IMR-90 (cell line): ENCODE measurements around the gene STK33. TPM values are rescaled to one million over a fixed set of nuclear protein-coding genes. Genes with fewer than 3 reads are reported as not detected.

Experiments
- ATAC-seq: fragments of 200-7000 bp; cut with Tn5 transposase; 2 replicates; pipeline ENCODE4 v1.9.1; 2020; ENCODE audit warnings: low read depth, mild to moderate bottlenecking, moderate library complexity
- BruUV-seq: library from RNA; stranded (reverse); fragments of 400-500 nt; replicated peaks from 2 replicates; lab custom pipeline; 2021; lab: Mats Ljungman, UMichigan
- CTCF ChIA-PET: fragments of 300-600 bp; formaldehyde crosslinking; extraction: SDS; loops from one replicate; lab custom pipeline; 2021; ENCODE audit warnings: antibody characterized with exemption; lab: Yijun Ruan, JAX
- POLR2A ChIA-PET: fragments of 300-600 bp; sonication (Branson Sonifier 250); formaldehyde crosslinking; loops from one replicate; lab custom pipeline; 2022; ENCODE audit warnings: antibody characterized with exemption; ENCODE audit not compliant: unreplicated experiment; lab: Charles Lee
- DNase-seq: peaks from one replicate; pipeline ENCODE4 v3.0.0; 2013
- H2AFZ ChIP-seq: replicated peaks from 2 replicates; pipeline ENCODE3; 2013; ENCODE audit warnings: low read length, mild to moderate bottlenecking; ENCODE audit not compliant: poor library complexity
- H2AK5ac ChIP-seq: 2 replicates; pipeline ENCODE4 v1.6.1; 2013; ENCODE audit warnings: low read depth, low read length, inconsistent platforms
- H2AK9ac ChIP-seq: replicated peaks from 2 replicates; pipeline ENCODE3; 2013; ENCODE audit warnings: mild to moderate bottlenecking, low read depth, low read length, moderate library complexity; ENCODE audit not compliant: poor library complexity
- H2BK120ac ChIP-seq: 2 replicates; pipeline ENCODE4 v1.6.1; 2013; ENCODE audit warnings: low read depth, low read length, inconsistent platforms
- H2BK15ac ChIP-seq: 3 replicates; pipeline ENCODE4 v1.6.1; 2013; ENCODE audit warnings: low read depth, low read length, inconsistent platforms
- H2BK20ac ChIP-seq: 2 replicates; pipeline ENCODE4 v1.6.1; 2013; ENCODE audit warnings: low read depth, mild to moderate bottlenecking, inconsistent platforms, low read length, moderate library complexity
- H2BK5ac ChIP-seq: 2 replicates; pipeline ENCODE4 v1.6.1; 2013; ENCODE audit warnings: mild to moderate bottlenecking, low read depth, low read length, inconsistent platforms; ENCODE audit not compliant: poor library complexity, severe bottlenecking
- H3K14ac ChIP-seq: replicated peaks from 2 replicates; pipeline ENCODE4 v1.6.1; 2013; ENCODE audit warnings: low read depth, low read length, inconsistent platforms
- H3K18ac ChIP-seq: 2 replicates; pipeline ENCODE4 v1.6.1; 2013; ENCODE audit warnings: low read depth, low read length, control low read depth
- H3K23ac ChIP-seq: 2 replicates; pipeline ENCODE4 v1.6.1; 2013; ENCODE audit warnings: low read depth, low read length, inconsistent platforms
- H3K27ac ChIP-seq: 2 replicates; pipeline ENCODE4 v1.5.1; 2013; ENCODE audit warnings: mild to moderate bottlenecking, control low read depth, low read length; ENCODE audit not compliant: insufficient read depth
- H3K27me3 ChIP-seq: 2 replicates; pipeline ENCODE4 v1.6.1; 2013; ENCODE audit warnings: low read length; ENCODE audit not compliant: control insufficient read depth, insufficient read depth
- H3K36me3 ChIP-seq: 2 replicates; pipeline ENCODE4 v1.6.1; 2013; ENCODE audit warnings: low read length, mixed read lengths; ENCODE audit not compliant: control insufficient read depth, insufficient read depth
- H3K4ac ChIP-seq: 2 replicates; pipeline ENCODE4 v1.6.1; 2013; ENCODE audit warnings: low read depth, low read length, inconsistent platforms
- H3K4me1 ChIP-seq: 2 replicates; pipeline ENCODE4 v1.6.1; 2013; ENCODE audit warnings: low read length, mixed read lengths; ENCODE audit not compliant: control insufficient read depth, insufficient read depth
- H3K4me2 ChIP-seq: 2 replicates; pipeline ENCODE4 v1.6.1; 2013; ENCODE audit warnings: low read depth, mild to moderate bottlenecking, control low read depth, low read length, moderate library complexity
- H3K4me3 ChIP-seq: 2 replicates; pipeline ENCODE4 v1.5.1; 2013; ENCODE audit warnings: low read depth, mild to moderate bottlenecking, control low read depth, low read length, moderate library complexity; ENCODE audit not compliant: insufficient read depth
- H3K56ac ChIP-seq: 2 replicates; pipeline ENCODE4 v1.6.1; 2013; ENCODE audit warnings: low read length, inconsistent platforms; ENCODE audit not compliant: insufficient read depth; ENCODE audit errors: extremely low read depth
- H3K79me1 ChIP-seq, 2 experiments: 2 replicates each; pipeline ENCODE4 v1.6.1; 2013; ENCODE audit warnings: low read length in 2 of 2, inconsistent platforms in 1 of 2, low read depth in 1 of 2
- H3K9ac ChIP-seq: 2 replicates; pipeline ENCODE4 v1.6.1; 2013; ENCODE audit warnings: low read depth, low read length, control low read depth
- H3K9me1 ChIP-seq: 2 replicates; pipeline ENCODE4 v1.6.1; 2013; ENCODE audit warnings: low read length, inconsistent platforms; ENCODE audit not compliant: insufficient read depth
- H3K9me3 ChIP-seq: 2 replicates; pipeline ENCODE4 v1.6.1; 2013; ENCODE audit warnings: low read length; ENCODE audit not compliant: control insufficient read depth, insufficient read depth
- H4K20me1 ChIP-seq: 2 replicates; pipeline ENCODE4 v1.6.1; 2013; ENCODE audit warnings: low read length, inconsistent platforms; ENCODE audit not compliant: insufficient read depth
- H4K5ac ChIP-seq: 2 replicates; pipeline ENCODE4 v1.6.1; 2013; ENCODE audit warnings: mild to moderate bottlenecking, low read depth, low read length, control low read depth
- H4K8ac ChIP-seq, 2 experiments: 2 replicates each; pipeline ENCODE4 v1.6.1; 2013; ENCODE audit warnings: low read depth in 2 of 2, low read length in 2 of 2, control low read depth in 1 of 2, inconsistent platforms in 1 of 2
- H4K91ac ChIP-seq: 2 replicates; pipeline ENCODE4 v1.6.1; 2013; ENCODE audit warnings: low read depth, low read length, inconsistent platforms; ENCODE audit not compliant: insufficient read depth
- CEBPB ChIP-seq: IDR thresholded peaks from 2 replicates; pipeline ENCODE4 v1.6.1; 2012; ENCODE audit warnings: low read depth, low read length, improper control_type of control experiment
- CHD1 ChIP-seq: IDR thresholded peaks from 2 replicates; pipeline ENCODE4 v1.6.1; 2012; ENCODE audit warnings: low read depth, low read length, improper control_type of control experiment
- MAFK ChIP-seq: IDR thresholded peaks from 2 replicates; pipeline ENCODE4 v1.6.1; 2012; ENCODE audit warnings: low read depth, low read length, improper control_type of control experiment
- MAZ ChIP-seq: IDR thresholded peaks from 2 replicates; pipeline ENCODE4 v1.6.1; 2012; ENCODE audit warnings: low read depth, mild to moderate bottlenecking, low read length, improper control_type of control experiment, moderate library complexity, borderline replicate concordance
- NFE2L2 ChIP-seq: fragments of 150-350 bp; IDR thresholded peaks from 2 replicates; pipeline ENCODE4 v1.6.1; 2016; ENCODE audit warnings: low read depth, mild to moderate bottlenecking, low read length
- RAD21 ChIP-seq: IDR thresholded peaks from 2 replicates; pipeline ENCODE4 v1.6.1; 2012; ENCODE audit warnings: low read length, improper control_type of control experiment
- RCOR1 ChIP-seq: IDR thresholded peaks from 2 replicates; pipeline ENCODE4 v1.6.1; 2012; ENCODE audit warnings: mild to moderate bottlenecking, low read length, improper control_type of control experiment; ENCODE audit not compliant: insufficient replicate concordance
- RFX5 ChIP-seq: IDR thresholded peaks from 2 replicates; pipeline ENCODE4 v1.8.0; 2012; ENCODE audit warnings: low read depth, mild to moderate bottlenecking, low read length, moderate library complexity
- SMC3 ChIP-seq: fragments of 150-350 bp; IDR thresholded peaks from 2 replicates; pipeline ENCODE4 v1.6.1; 2016; ENCODE audit warnings: low read depth, mild to moderate bottlenecking, antibody characterized with exemption, low read length, moderate library complexity
- WGBS, 2 experiments: methylation state at CpG; one replicate each; pipeline versions ENCODE4 v1.1.5 to v1.1.7; 2013; ENCODE audit warnings: missing lambda C conversion rate in 2 of 2; ENCODE audit not compliant: insufficient read length in 1 of 2; ENCODE audit errors: extremely low coverage in 2 of 2; 5-methylcytosine and 5-hydroxymethylcytosine counted together
- dilution Hi-C: fragments of 300-500 bp; cut with HindIII; formaldehyde crosslinking; loops from one replicate; pipeline ENCODE4 v1.14.3; 2018; ENCODE audit warnings: low sequenced_read_pairs; ENCODE audit not compliant: unreplicated experiment
- in situ Hi-C: fragments of 300-500 bp; cut with MboI; formaldehyde crosslinking; loops from 3 replicates; pipeline ENCODE4 v1.14.3; 2019; ENCODE audit warnings: low sequenced_read_pairs, inconsistent platforms, mixed read lengths
- intact Hi-C: fragments of 100-400 bp; cut with micrococcal nuclease; formaldehyde crosslinking; loops from 2 replicates; pipeline ENCODE4 v1.10.0; 2022
- polyA plus RNA-seq, 3 experiments: library from polyadenylated mRNA; depleted of rRNA; stranded (reverse); fragments of >200 nt; gene quantifications; 2 replicates each; pipeline ENCODE4 v1.2.3, GENCODE V29; 2012; ENCODE audit warnings: low replicate concordance in 1 of 3
- total RNA-seq: library from RNA; depleted of rRNA; stranded (reverse); fragments of >200 nt; gene quantifications from 2 replicates; pipeline ENCODE4 v1.2.3, GENCODE V29; 2012
- TF ChIP-seq, protein P1 (sequence below): fragments of 150-350 bp; IDR thresholded peaks from 2 replicates; pipeline ENCODE4 v1.6.1; 2017; ENCODE audit warnings: mild to moderate bottlenecking, antibody characterized with exemption, low read length, low read depth
- TF ChIP-seq, protein P2 (sequence below): conservative IDR thresholded peaks from 2 replicates; pipeline ENCODE4 v1.5.1; 2012; ENCODE audit warnings: mild to moderate bottlenecking, low read depth, low read length, improper control_type of control experiment

STK33 gene
- total and polyA plus RNA-seq, 2 of the 4 experiments (the other 2 are of a cell fraction): 2.3 to 2.6 TPM

DNA sequence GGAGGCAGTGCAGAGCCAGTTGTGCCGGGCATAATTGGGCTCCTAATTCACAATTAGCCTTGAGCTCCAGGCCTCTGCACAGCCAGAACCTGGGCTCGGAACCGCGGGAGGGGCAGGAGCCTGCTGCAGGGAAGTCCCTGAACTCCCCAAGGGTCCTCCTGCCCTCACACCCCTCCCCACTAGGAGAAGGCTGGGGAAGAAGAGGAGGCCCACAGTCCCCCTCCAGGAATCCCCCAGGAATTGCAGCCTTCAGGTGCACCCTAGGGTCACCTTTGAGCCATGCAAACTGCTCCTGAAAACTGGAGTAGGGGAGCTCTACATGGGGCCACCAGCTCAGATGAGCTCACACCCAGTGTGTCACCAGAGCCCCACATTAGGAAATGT is 236.5 kb downstream of the STK33 start:
- dilution Hi-C loops: no loop called here
- CTCF ChIA-PET: no interaction called here

More for the DNA sequence above, 236.5 kb downstream of the STK33 start:
- no peak overlapping the region for H2BK120ac ChIP-seq
- no peaks in the 10 kb centered on the region for H3K4me1 ChIP-seq
- H2AK5ac ChIP-seq: no peak overlapping the region
- no peaks in the 10 kb centered on the region for H3K36me3 ChIP-seq
- no peak for ATAC-seq
- no peak overlapping the region for H3K4me3 ChIP-seq
- intact Hi-C loops: no loop called here
- no peak overlapping the region for H2BK5ac ChIP-seq
- peaks cover 49% of the 10 kb centered on the region for H3K27me3 ChIP-seq
- H4K91ac ChIP-seq: no peak overlapping the region
- DNase-seq: no peak
- H2BK20ac ChIP-seq: no peak overlapping the region
- no peak overlapping the region for H4K8ac ChIP-seq
- no peaks in the 10 kb centered on the region for H4K20me1 ChIP-seq
- H3K56ac ChIP-seq: no peak overlapping the region
- H3K14ac ChIP-seq: no peak overlapping the region
- no peak overlapping the region for H4K5ac ChIP-seq
- no peak overlapping the region for H3K4ac ChIP-seq
- no peaks in the 10 kb centered on the region for H3K9me1 ChIP-seq
- no CpG with 5 or more reads among the region's 4 CpGs for WGBS, 2 experiments
- H3K79me1 ChIP-seq: no peaks in the 10 kb centered on the region
- no peak overlapping the region for H3K9ac ChIP-seq
- TF ChIP-seq MAZ (no peak), RAD21 (no peak), RFX5 (no peak), RCOR1 (no peak), CHD1 (no peak), SMC3 (no peak), CEBPB (no peak), MAFK (no peak), NFE2L2 (no peak)
- TF ChIP-seq, protein P1, sequence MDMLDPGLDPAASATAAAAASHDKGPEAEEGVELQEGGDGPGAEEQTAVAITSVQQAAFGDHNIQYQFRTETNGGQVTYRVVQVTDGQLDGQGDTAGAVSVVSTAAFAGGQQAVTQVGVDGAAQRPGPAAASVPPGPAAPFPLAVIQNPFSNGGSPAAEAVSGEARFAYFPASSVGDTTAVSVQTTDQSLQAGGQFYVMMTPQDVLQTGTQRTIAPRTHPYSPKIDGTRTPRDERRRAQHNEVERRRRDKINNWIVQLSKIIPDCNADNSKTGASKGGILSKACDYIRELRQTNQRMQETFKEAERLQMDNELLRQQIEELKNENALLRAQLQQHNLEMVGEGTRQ: no peak
- TF ChIP-seq, protein P2, sequence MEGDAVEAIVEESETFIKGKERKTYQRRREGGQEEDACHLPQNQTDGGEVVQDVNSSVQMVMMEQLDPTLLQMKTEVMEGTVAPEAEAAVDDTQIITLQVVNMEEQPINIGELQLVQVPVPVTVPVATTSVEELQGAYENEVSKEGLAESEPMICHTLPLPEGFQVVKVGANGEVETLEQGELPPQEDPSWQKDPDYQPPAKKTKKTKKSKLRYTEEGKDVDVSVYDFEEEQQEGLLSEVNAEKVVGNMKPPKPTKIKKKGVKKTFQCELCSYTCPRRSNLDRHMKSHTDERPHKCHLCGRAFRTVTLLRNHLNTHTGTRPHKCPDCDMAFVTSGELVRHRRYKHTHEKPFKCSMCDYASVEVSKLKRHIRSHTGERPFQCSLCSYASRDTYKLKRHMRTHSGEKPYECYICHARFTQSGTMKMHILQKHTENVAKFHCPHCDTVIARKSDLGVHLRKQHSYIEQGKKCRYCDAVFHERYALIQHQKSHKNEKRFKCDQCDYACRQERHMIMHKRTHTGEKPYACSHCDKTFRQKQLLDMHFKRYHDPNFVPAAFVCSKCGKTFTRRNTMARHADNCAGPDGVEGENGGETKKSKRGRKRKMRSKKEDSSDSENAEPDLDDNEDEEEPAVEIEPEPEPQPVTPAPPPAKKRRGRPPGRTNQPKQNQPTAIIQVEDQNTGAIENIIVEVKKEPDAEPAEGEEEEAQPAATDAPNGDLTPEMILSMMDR: no peak
- H2BK15ac ChIP-seq: no peak overlapping the region
- no peak overlapping the region for H2AFZ ChIP-seq
- BruUV-seq: no TSS peak
- H3K27ac ChIP-seq: no peak overlapping the region
- H3K9me3 ChIP-seq: no peaks in the 10 kb centered on the region
- no peak overlapping the region for H3K23ac ChIP-seq
- POLR2A ChIA-PET: no interaction called here
- H3K4me2 ChIP-seq: no peak overlapping the region
- H2AK9ac ChIP-seq: no peak overlapping the region
- in situ Hi-C loops: no loop called here
- H3K18ac ChIP-seq: no peak overlapping the region
